ENCODE data around the gene BORCS6. TPM values are rescaled to one million over a fixed set of nuclear protein-coding genes. Genes with fewer than 3 reads are reported as not detected.

The BORCS6 gene
- total and polyA plus RNA-seq, 2 of the 13 experiments (the other 11 are each of a cell fraction or from before 2014, with no cell fraction given): 2.0 to 5.1 TPM

DNA sequence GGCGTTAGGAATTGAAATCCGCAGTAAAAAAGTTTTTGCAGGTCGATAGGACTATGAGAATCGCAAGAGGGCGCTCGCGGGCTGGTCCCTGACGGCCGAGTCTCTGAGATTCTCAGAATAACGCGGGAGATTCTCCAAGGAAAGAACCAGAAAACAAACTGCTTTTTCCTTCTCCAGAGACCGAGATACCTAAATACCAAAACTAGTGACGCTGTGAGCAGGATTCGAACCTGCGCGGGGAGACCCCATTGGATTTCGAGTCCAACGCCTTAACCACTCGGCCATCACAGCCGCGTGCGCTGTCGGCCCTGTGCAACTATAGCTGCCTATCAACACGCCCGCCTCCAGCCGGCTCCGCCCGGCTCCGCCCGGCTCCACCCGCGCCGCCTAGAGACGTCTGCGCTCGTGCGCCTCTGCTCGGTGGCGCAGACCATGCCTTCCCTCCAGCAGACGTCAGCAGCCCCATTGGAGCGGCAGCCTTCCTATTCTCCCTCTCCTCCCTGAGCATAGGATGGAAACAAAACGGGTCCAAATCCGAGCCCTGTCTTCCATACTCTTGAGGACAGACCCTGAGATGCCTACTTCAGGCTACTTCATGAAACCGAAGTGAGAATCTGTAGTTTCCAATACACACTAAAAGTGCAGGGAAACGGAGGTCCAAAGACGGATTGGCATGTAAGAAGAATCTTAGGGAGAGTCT is 51.2 kb downstream of the BORCS6 start (continued):
- TF ChIP-seq SIX1 (CRISPR knock-in tag; IDR thresholded peaks at IDR 0.05; ENCODE audit: borderline replicate concordance) (peak; percentile 37; the same call in 1 of the 2 replicates), BHLHE40 (IDR thresholded peaks at IDR 0.05; ENCODE audit: low read length) (peak; percentile 53; the same call in 1 of the 2 replicates), NONO (IDR thresholded peaks at IDR 0.05) (no peak), NONO (CRISPR knock-in tag; conservative IDR thresholded peaks at IDR 0.05) (no peak; the same call in 1 of the 2 replicates), NCOR1 (IDR thresholded peaks at IDR 0.05; ENCODE audit: borderline replicate concordance, low read length) (peak; percentile 58; the same call in 1 of the 2 replicates), ZSCAN9 (CRISPR knock-in tag; IDR thresholded peaks at IDR 0.05; ENCODE audit: borderline replicate concordance) (peak; percentile 51; the same call in 1 of the 2 replicates), KLF16 (CRISPR knock-in tag; IDR thresholded peaks at IDR 0.05) (peak in 1 of 2 experiments; percentile 70; a peak in 1 of 4 replicates), ZNF33A (CRISPR knock-in tag; IDR thresholded peaks at IDR 0.05; ENCODE audit: borderline replicate concordance) (0 out of 2 replicates have a peak, but pooled peaks have one; percentile 4), ZKSCAN5 (CRISPR knock-in tag; IDR thresholded peaks at IDR 0.05) (no peak), NR2C2 (CRISPR knock-in tag; IDR thresholded peaks at IDR 0.05; ENCODE audit: borderline replicate concordance) (no peak; the same call in 1 of the 2 replicates), ZNF274 (CRISPR knock-in tag; IDR thresholded peaks at IDR 0.05) (no peak; the same call in 1 of the 2 replicates), ZBTB21 (CRISPR knock-in tag; IDR thresholded peaks at IDR 0.05) (no peak), RARA (CRISPR knock-in tag; IDR thresholded peaks at IDR 0.05) (no peak), POGK (CRISPR knock-in tag; conservative IDR thresholded peaks at IDR 0.05) (peak; percentile 77; the same call in 1 of the 2 replicates), NR2F1 (CRISPR knock-in tag; IDR thresholded peaks at IDR 0.05) (no peak), RFX5 (IDR thresholded peaks at IDR 0.05; ENCODE audit: low read depth, low read length) (no peak), NPAS2 (CRISPR knock-in tag; IDR thresholded peaks at IDR 0.05; ENCODE audit: borderline replicate concordance) (no peak), ZC3H4 (CRISPR knock-in tag; IDR thresholded peaks at IDR 0.05; ENCODE audit: borderline replicate concordance) (no peak), TARDBP (CRISPR knock-in tag; IDR thresholded peaks at IDR 0.05) (peak; percentile 79), ZNF12 (CRISPR knock-in tag; IDR thresholded peaks at IDR 0.05) (peak; percentile 62; the same call in 1 of the 2 replicates), TOE1 (CRISPR knock-in tag; IDR thresholded peaks at IDR 0.05) (no peak), ZBTB3 (CRISPR knock-in tag; IDR thresholded peaks at IDR 0.05; ENCODE audit: borderline replicate concordance, low read depth) (no peak)
- TF ChIP-seq, protein P1, sequence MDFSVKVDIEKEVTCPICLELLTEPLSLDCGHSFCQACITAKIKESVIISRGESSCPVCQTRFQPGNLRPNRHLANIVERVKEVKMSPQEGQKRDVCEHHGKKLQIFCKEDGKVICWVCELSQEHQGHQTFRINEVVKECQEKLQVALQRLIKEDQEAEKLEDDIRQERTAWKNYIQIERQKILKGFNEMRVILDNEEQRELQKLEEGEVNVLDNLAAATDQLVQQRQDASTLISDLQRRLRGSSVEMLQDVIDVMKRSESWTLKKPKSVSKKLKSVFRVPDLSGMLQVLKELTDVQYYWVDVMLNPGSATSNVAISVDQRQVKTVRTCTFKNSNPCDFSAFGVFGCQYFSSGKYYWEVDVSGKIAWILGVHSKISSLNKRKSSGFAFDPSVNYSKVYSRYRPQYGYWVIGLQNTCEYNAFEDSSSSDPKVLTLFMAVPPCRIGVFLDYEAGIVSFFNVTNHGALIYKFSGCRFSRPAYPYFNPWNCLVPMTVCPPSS (IDR thresholded peaks at IDR 0.05): no peak
- TF ChIP-seq, protein P2, sequence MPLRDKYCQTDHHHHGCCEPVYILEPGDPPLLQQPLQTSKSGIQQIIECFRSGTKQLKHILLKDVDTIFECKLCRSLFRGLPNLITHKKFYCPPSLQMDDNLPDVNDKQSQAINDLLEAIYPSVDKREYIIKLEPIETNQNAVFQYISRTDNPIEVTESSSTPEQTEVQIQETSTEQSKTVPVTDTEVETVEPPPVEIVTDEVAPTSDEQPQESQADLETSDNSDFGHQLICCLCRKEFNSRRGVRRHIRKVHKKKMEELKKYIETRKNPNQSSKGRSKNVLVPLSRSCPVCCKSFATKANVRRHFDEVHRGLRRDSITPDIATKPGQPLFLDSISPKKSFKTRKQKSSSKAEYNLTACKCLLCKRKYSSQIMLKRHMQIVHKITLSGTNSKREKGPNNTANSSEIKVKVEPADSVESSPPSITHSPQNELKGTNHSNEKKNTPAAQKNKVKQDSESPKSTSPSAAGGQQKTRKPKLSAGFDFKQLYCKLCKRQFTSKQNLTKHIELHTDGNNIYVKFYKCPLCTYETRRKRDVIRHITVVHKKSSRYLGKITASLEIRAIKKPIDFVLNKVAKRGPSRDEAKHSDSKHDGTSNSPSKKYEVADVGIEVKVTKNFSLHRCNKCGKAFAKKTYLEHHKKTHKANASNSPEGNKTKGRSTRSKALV (CRISPR knock-in tag; IDR thresholded peaks at IDR 0.05): peak; percentile 88; the same call in 1 of the 2 replicates
- TF ChIP-seq, protein P3, sequence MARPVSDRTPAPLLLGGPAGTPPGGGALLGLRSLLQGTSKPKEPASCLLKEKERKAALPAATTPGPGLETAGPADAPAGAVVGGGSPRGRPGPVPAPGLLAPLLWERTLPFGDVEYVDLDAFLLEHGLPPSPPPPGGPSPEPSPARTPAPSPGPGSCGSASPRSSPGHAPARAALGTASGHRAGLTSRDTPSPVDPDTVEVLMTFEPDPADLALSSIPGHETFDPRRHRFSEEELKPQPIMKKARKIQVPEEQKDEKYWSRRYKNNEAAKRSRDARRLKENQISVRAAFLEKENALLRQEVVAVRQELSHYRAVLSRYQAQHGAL (CRISPR knock-in tag; IDR thresholded peaks at IDR 0.05; ENCODE audit: not compliant biosample characterization): no peak

All from HepG2 (cell line).